ENCODE results near the gene XRCC3.

XRCC3 gene

GRCh38 chr14:103745424-103745823 lies 30.2 kb upstream of the XRCC3 start:
- Histone ChIP-seq H2AFZ (ENCODE audit: low read length) (no peak overlapping the region), H3K4me1 (ENCODE audit: insufficient read depth, low read length, severe bottlenecking) (peaks cover 29% of the 10 kb centered on the region), H3K79me2 (ENCODE audit: insufficient read depth, low read length) (no peaks in the 10 kb centered on the region), H3K9me3 (ENCODE audit: low read length) (no peaks in the 10 kb centered on the region), H3K27ac (ENCODE audit: low read depth, low read length, poor library complexity, severe bottlenecking) (no peak overlapping the region), H4K20me1 (ENCODE audit: insufficient read depth, low read length) (no peaks in the 10 kb centered on the region), H3K27me3 (ENCODE audit: insufficient read depth, low read length) (no peaks in the 10 kb centered on the region), H3F3A (ENCODE audit: insufficient read depth, low read length) (no peaks in the 10 kb centered on the region), H3K36me3 (ENCODE audit: insufficient read depth, low read length) (peaks cover 7% of the 10 kb centered on the region; the same call in 1 of the 2 replicates), H3K4me3 (ENCODE audit: low read depth, low read length, poor library complexity, severe bottlenecking) (no peak overlapping the region), H3K9ac (ENCODE audit: low read length) (no peak overlapping the region), H3K9me2 (ENCODE audit: low read depth, low read length) (no peaks in the 10 kb centered on the region), H3K4me2 (ENCODE audit: low read length) (no peak overlapping the region)
- TF ChIP-seq CTCF (IDR thresholded peaks at IDR 0.05; ENCODE audit: low read length) (no peak), EZH2 (IDR thresholded peaks at IDR 0.05; ENCODE audit: borderline replicate concordance, low read length) (no peak)

GRCh38 chr14:103744621-103745395 lies 29.6 kb upstream of the XRCC3 start:
- no peaks in the 10 kb centered on the region for H3K27me3 ChIP-seq (ENCODE audit: insufficient read depth, low read length)
- H3K4me3 ChIP-seq (ENCODE audit: low read depth, low read length, poor library complexity, severe bottlenecking) = no peak overlapping the region
- TF ChIP-seq EZH2 (IDR thresholded peaks at IDR 0.05; ENCODE audit: borderline replicate concordance, low read length) (no peak), CTCF (IDR thresholded peaks at IDR 0.05; ENCODE audit: low read length) (no peak)
- H3K9ac ChIP-seq (ENCODE audit: low read length) = no peak overlapping the region
- no peak overlapping the region for H3K4me2 ChIP-seq (ENCODE audit: low read length)
- no peak overlapping the region for H2AFZ ChIP-seq (ENCODE audit: low read length)
- H3K79me2 ChIP-seq (ENCODE audit: insufficient read depth, low read length) = no peaks in the 10 kb centered on the region
- H3K4me1 ChIP-seq (ENCODE audit: insufficient read depth, low read length, severe bottlenecking) = peaks cover 29% of the 10 kb centered on the region
- H3K9me2 ChIP-seq (ENCODE audit: low read depth, low read length) = no peaks in the 10 kb centered on the region
- H3K9me3 ChIP-seq (ENCODE audit: low read length) = no peaks in the 10 kb centered on the region
- H4K20me1 ChIP-seq (ENCODE audit: insufficient read depth, low read length) = no peaks in the 10 kb centered on the region
- no peak overlapping the region for H3K27ac ChIP-seq (ENCODE audit: low read depth, low read length, poor library complexity, severe bottlenecking)
- peaks cover 13% of the 10 kb centered on the region; the same call in 1 of the 2 replicates for H3K36me3 ChIP-seq (ENCODE audit: insufficient read depth, low read length)
- H3F3A ChIP-seq (ENCODE audit: insufficient read depth, low read length) = no peaks in the 10 kb centered on the region

- no peaks in the 10 kb centered on the region for H4K20me1 ChIP-seq (ENCODE audit: insufficient read depth, low read length)
- H3K4me2 ChIP-seq (ENCODE audit: low read length) = no peak overlapping the region
- no peaks in the 10 kb centered on the region for H3K27me3 ChIP-seq (ENCODE audit: insufficient read depth, low read length)
- H2AFZ ChIP-seq (ENCODE audit: low read length) = no peak overlapping the region
- no peak overlapping the region for H3K4me3 ChIP-seq (ENCODE audit: low read depth, low read length, poor library complexity, severe bottlenecking)
- no peak for TF ChIP-seq EZH2 (IDR thresholded peaks at IDR 0.05; ENCODE audit: borderline replicate concordance, low read length)
- H3K4me1 ChIP-seq (ENCODE audit: insufficient read depth, low read length, severe bottlenecking) = peaks cover 19% of the 10 kb centered on the region
- peaks cover 14% of the 10 kb centered on the region; the same call in 1 of the 2 replicates for H3K36me3 ChIP-seq (ENCODE audit: insufficient read depth, low read length)
- H3K9ac ChIP-seq (ENCODE audit: low read length) = no peak overlapping the region
- no peaks in the 10 kb centered on the region for H3K9me3 ChIP-seq (ENCODE audit: low read length)
- no peak overlapping the region for H3K27ac ChIP-seq (ENCODE audit: low read depth, low read length, poor library complexity, severe bottlenecking)
- H3K79me2 ChIP-seq (ENCODE audit: insufficient read depth, low read length) = no peaks in the 10 kb centered on the region
- no peaks in the 10 kb centered on the region for H3F3A ChIP-seq (ENCODE audit: insufficient read depth, low read length)
- H3K9me2 ChIP-seq (ENCODE audit: low read depth, low read length) = no peaks in the 10 kb centered on the region
These were observed 28.4 kb upstream of the XRCC3 start for GRCh38 chr14:103743691-103744090.
